Central memory CD8-positive, alpha-beta T cell (primary cell): ENCODE measurements around the gene DDR1.
"Not testable (repeated sequence)": the region's sequence is repeated elsewhere in the genome, so short reads cannot be mapped to it uniquely, and the experiment has no call there.

ENCODE experiments used
- ATAC-seq: fragments of 150-1000 bp; cut with Tn5 transposase; replicated peaks from 2 replicates; pipeline ENCODE4 v1.10.0; 2022; ENCODE audit warnings: mild to moderate bottlenecking, moderate FRiP score, moderate number of reproducible peaks; ENCODE audit not compliant: poor library complexity, severe bottlenecking; ENCODE audit errors: extremely low read depth
- DNase-seq, 2 donors: peaks; one replicate each; pipeline ENCODE4 v3.0.0; 2021; ENCODE audit warnings: low spot score in 2 of 2
- H3K27ac Mint-ChIP-seq: one replicate; pipeline ENCODE4 v1.8.0; 2022; ENCODE audit warnings: low read depth, mild to moderate bottlenecking, moderate library complexity, mixed read lengths
- H3K27me3 Mint-ChIP-seq: one replicate; pipeline ENCODE4 v1.8.0; 2022; ENCODE audit warnings: mixed read lengths
- H3K36me3 Mint-ChIP-seq: one replicate; pipeline ENCODE4 v1.8.0; 2022; ENCODE audit warnings: mild to moderate bottlenecking, moderate library complexity, mixed read lengths; ENCODE audit not compliant: insufficient read depth
- H3K4me1 Mint-ChIP-seq: one replicate; pipeline ENCODE4 v1.8.0; 2022; ENCODE audit warnings: mixed read lengths
- H3K4me3 Mint-ChIP-seq: one replicate; pipeline ENCODE4 v1.8.0; 2022; ENCODE audit warnings: mild to moderate bottlenecking, moderate library complexity, mixed read lengths
- H3K9me3 Mint-ChIP-seq: one replicate; pipeline ENCODE4 v1.8.0; 2022; ENCODE audit warnings: mixed read lengths

Gene DDR1

GRCh38 chr6:30842754-30843610 is 41.3 kb upstream of the DDR1 start:
- H3K4me3 Mint-ChIP-seq, result no peak overlapping the region
- H3K4me1 Mint-ChIP-seq, result peaks cover 12% of the 10 kb centered on the region
- DNase-seq, result no peak
- no peak overlapping the region for H3K27ac Mint-ChIP-seq
- peaks cover 33% of the 10 kb centered on the region for H3K27me3 Mint-ChIP-seq
- no peaks in the 10 kb centered on the region for H3K36me3 Mint-ChIP-seq
- ATAC-seq, result no peak
- no peaks in the 10 kb centered on the region for H3K9me3 Mint-ChIP-seq

- H3K36me3 Mint-ChIP-seq, result no peaks in the 10 kb centered on the region
- no peak for ATAC-seq
- H3K9me3 Mint-ChIP-seq, result no peaks in the 10 kb centered on the region
- H3K27me3 Mint-ChIP-seq, result peaks cover 33% of the 10 kb centered on the region
- H3K4me1 Mint-ChIP-seq, result peaks cover 12% of the 10 kb centered on the region
- H3K4me3 Mint-ChIP-seq, result no peak overlapping the region
- no peak for DNase-seq
- H3K27ac Mint-ChIP-seq, result no peak overlapping the region
These were observed 40.7 kb upstream of the DDR1 start for GRCh38 chr6:30843611-30843998.

- DNase-seq (no peak), ATAC-seq (no peak)
- Mint-ChIP-seq H3K36me3 (no peaks in the 10 kb centered on the region), H3K27me3 (peaks cover 33% of the 10 kb centered on the region), H3K27ac (no peak overlapping the region), H3K9me3 (no peaks in the 10 kb centered on the region), H3K4me3 (no peak overlapping the region), H3K4me1 (peaks cover 12% of the 10 kb centered on the region)
These were observed 40.2 kb upstream of the DDR1 start for GRCh38 chr6:30844118-30844535.

GRCh38 chr6:30845183-30845582 is 39.1 kb upstream of the DDR1 start:
- Mint-ChIP-seq H3K4me3 (no peak overlapping the region), H3K9me3 (no peaks in the 10 kb centered on the region), H3K4me1 (peaks cover 12% of the 10 kb centered on the region), H3K27me3 (peaks cover 33% of the 10 kb centered on the region), H3K27ac (no peak overlapping the region), H3K36me3 (no peaks in the 10 kb centered on the region)
- no peak for ATAC-seq
- no peak for DNase-seq

GRCh38 chr6:30847421-30847970 is 36.8 kb upstream of the DDR1 start:
- H3K36me3 Mint-ChIP-seq, result no peaks in the 10 kb centered on the region
- H3K27ac Mint-ChIP-seq, result no peak overlapping the region
- H3K4me3 Mint-ChIP-seq, result no peak overlapping the region
- no peaks in the 10 kb centered on the region for H3K9me3 Mint-ChIP-seq
- ATAC-seq, result no peak
- DNase-seq, result no peak
- H3K4me1 Mint-ChIP-seq, result peaks cover 7% of the 10 kb centered on the region
- peaks cover 33% of the 10 kb centered on the region for H3K27me3 Mint-ChIP-seq

- no peak for ATAC-seq
- Mint-ChIP-seq H3K4me3 (no peak overlapping the region), H3K36me3 (no peaks in the 10 kb centered on the region), H3K27me3 (peaks cover 29% of the 10 kb centered on the region), H3K4me1 (peaks cover 7% of the 10 kb centered on the region), H3K9me3 (no peaks in the 10 kb centered on the region), H3K27ac (no peak overlapping the region)
- DNase-seq, result no peak
These were observed 36.3 kb upstream of the DDR1 start for GRCh38 chr6:30847971-30848436.

- no peaks in the 10 kb centered on the region for H3K36me3 Mint-ChIP-seq
These were observed 34.2 kb upstream of the DDR1 start for GRCh38 chr6:30849903-30850651.

GRCh38 chr6:30852459-30852858 is 31.9 kb upstream of the DDR1 start:
- H3K36me3 Mint-ChIP-seq, H3K27ac Mint-ChIP-seq, H3K4me1 Mint-ChIP-seq, H3K9me3 Mint-ChIP-seq, H3K4me3 Mint-ChIP-seq, DNase-seq, ATAC-seq: not testable (repeated sequence)
- peaks cover 24% of the 10 kb centered on the region for H3K27me3 Mint-ChIP-seq

More at GRCh38 chr6:30849903-30850651, 34.2 kb upstream of the DDR1 start:
- no peak overlapping the region for H3K4me3 Mint-ChIP-seq
- DNase-seq (no peak), ATAC-seq (no peak)
- H3K27me3 Mint-ChIP-seq, result peaks cover 11% of the 10 kb centered on the region
- no peaks in the 10 kb centered on the region for H3K9me3 Mint-ChIP-seq
- H3K27ac Mint-ChIP-seq, result no peak overlapping the region
- H3K4me1 Mint-ChIP-seq, result no peaks in the 10 kb centered on the region

GRCh38 chr6:30854285-30855040 is 29.9 kb upstream of the DDR1 start:
- Mint-ChIP-seq H3K27me3 (peaks cover 24% of the 10 kb centered on the region), H3K4me1 (no peaks in the 10 kb centered on the region), H3K4me3 (no peak overlapping the region), H3K36me3 (peaks cover 2% of the 10 kb centered on the region), H3K9me3 (no peaks in the 10 kb centered on the region), H3K27ac (no peak overlapping the region)
- no peak for ATAC-seq
- DNase-seq, result no peak

GRCh38 chr6:30855429-30856075 is 28.8 kb upstream of the DDR1 start:
- peaks cover 2% of the 10 kb centered on the region for H3K36me3 Mint-ChIP-seq
- ATAC-seq (no peak), DNase-seq (no peak)
- H3K9me3 Mint-ChIP-seq, result no peaks in the 10 kb centered on the region
- H3K27ac Mint-ChIP-seq, result no peak overlapping the region
- no peaks in the 10 kb centered on the region for H3K4me1 Mint-ChIP-seq
- H3K27me3 Mint-ChIP-seq, result peaks cover 24% of the 10 kb centered on the region
- H3K4me3 Mint-ChIP-seq, result no peak overlapping the region

GRCh38 chr6:30857112-30857511 is 27.2 kb upstream of the DDR1 start:
- DNase-seq (no peak), ATAC-seq (no peak)
- peaks cover 24% of the 10 kb centered on the region for H3K27me3 Mint-ChIP-seq
- no peak overlapping the region for H3K27ac Mint-ChIP-seq
- H3K4me1 Mint-ChIP-seq, result no peaks in the 10 kb centered on the region
- H3K4me3 Mint-ChIP-seq, result no peak overlapping the region
- peaks cover 2% of the 10 kb centered on the region for H3K36me3 Mint-ChIP-seq
- no peaks in the 10 kb centered on the region for H3K9me3 Mint-ChIP-seq

GRCh38 chr6:30857549-30857948 is 26.8 kb upstream of the DDR1 start:
- no peak overlapping the region for H3K27ac Mint-ChIP-seq
- ATAC-seq (no peak), DNase-seq (no peak)
- no peak overlapping the region for H3K4me3 Mint-ChIP-seq
- no peaks in the 10 kb centered on the region for H3K9me3 Mint-ChIP-seq
- peaks cover 2% of the 10 kb centered on the region for H3K36me3 Mint-ChIP-seq
- peaks cover 24% of the 10 kb centered on the region for H3K27me3 Mint-ChIP-seq
- no peaks in the 10 kb centered on the region for H3K4me1 Mint-ChIP-seq
